ENCODE measurements around the gene SLC49A3.

SLC49A3 gene

GRCh38 chr4:720111-720860, 31.3 kb upstream of the SLC49A3 start:
- no peak for DNase-seq (ENCODE audit: insufficient read length)
- no peak for FAIRE-seq
- TF ChIP-seq TAF1 (IDR thresholded peaks at IDR 0.05; ENCODE audit: borderline replicate concordance, low read depth, low read length) (no peak), POLR2A (IDR thresholded peaks at IDR 0.05; ENCODE audit: low read depth, low read length) (no peak), POLR2AphosphoS5 (IDR thresholded peaks at IDR 0.05; ENCODE audit: low read depth, low read length) (no peak)

- DNase-seq (ENCODE audit: insufficient read length) (no peak), FAIRE-seq (no peak)
- TF ChIP-seq POLR2AphosphoS5 (IDR thresholded peaks at IDR 0.05; ENCODE audit: low read depth, low read length), result no peak
- no peak for TF ChIP-seq TAF1 (IDR thresholded peaks at IDR 0.05; ENCODE audit: borderline replicate concordance, low read depth, low read length)
- TF ChIP-seq POLR2A (IDR thresholded peaks at IDR 0.05; ENCODE audit: low read depth, low read length), result no peak
Measured at GRCh38 chr4:718460-718859, 29.5 kb upstream of the SLC49A3 start.

GRCh38 chr4:717601-718320, 28.8 kb upstream of the SLC49A3 start:
- DNase-seq (ENCODE audit: insufficient read length) (no peak), FAIRE-seq (no peak)
- TF ChIP-seq TAF1 (IDR thresholded peaks at IDR 0.05; ENCODE audit: borderline replicate concordance, low read depth, low read length), result no peak
- TF ChIP-seq POLR2A (IDR thresholded peaks at IDR 0.05; ENCODE audit: low read depth, low read length), result no peak
- no peak for TF ChIP-seq POLR2AphosphoS5 (IDR thresholded peaks at IDR 0.05; ENCODE audit: low read depth, low read length)

GRCh38 chr4:714087-714486, 25.1 kb upstream of the SLC49A3 start:
- TF ChIP-seq TAF1 (IDR thresholded peaks at IDR 0.05; ENCODE audit: borderline replicate concordance, low read depth, low read length), result no peak
- TF ChIP-seq POLR2AphosphoS5 (IDR thresholded peaks at IDR 0.05; ENCODE audit: low read depth, low read length), result no peak
- no peak for TF ChIP-seq POLR2A (IDR thresholded peaks at IDR 0.05; ENCODE audit: low read depth, low read length)
- FAIRE-seq (no peak), DNase-seq (ENCODE audit: insufficient read length) (no peak)

GRCh38 chr4:712916-713632, 24.1 kb upstream of the SLC49A3 start:
- no peak for TF ChIP-seq TAF1 (IDR thresholded peaks at IDR 0.05; ENCODE audit: borderline replicate concordance, low read depth, low read length)
- TF ChIP-seq POLR2AphosphoS5 (IDR thresholded peaks at IDR 0.05; ENCODE audit: low read depth, low read length), result no peak
- TF ChIP-seq POLR2A (IDR thresholded peaks at IDR 0.05; ENCODE audit: low read depth, low read length), result no peak
- no peak for DNase-seq (ENCODE audit: insufficient read length)
- no peak for FAIRE-seq

- TF ChIP-seq POLR2A (IDR thresholded peaks at IDR 0.05; ENCODE audit: low read depth, low read length), result no peak
- no peak for TF ChIP-seq POLR2AphosphoS5 (IDR thresholded peaks at IDR 0.05; ENCODE audit: low read depth, low read length)
- FAIRE-seq (no peak), DNase-seq (ENCODE audit: insufficient read length) (no peak)
Measured at GRCh38 chr4:712093-712492, 23.1 kb upstream of the SLC49A3 start.

- DNase-seq (ENCODE audit: insufficient read length) (no peak), FAIRE-seq (no peak)
Measured at GRCh38 chr4:710916-711315, 22.0 kb upstream of the SLC49A3 start.

GRCh38 chr4:710116-710515, 21.2 kb upstream of the SLC49A3 start:
- no peak for TF ChIP-seq POLR2AphosphoS5 (IDR thresholded peaks at IDR 0.05; ENCODE audit: low read depth, low read length)
- FAIRE-seq (no peak), DNase-seq (ENCODE audit: insufficient read length) (no peak)

More at GRCh38 chr4:710916-711315, 22.0 kb upstream of the SLC49A3 start:
- TF ChIP-seq TAF1 (IDR thresholded peaks at IDR 0.05; ENCODE audit: borderline replicate concordance, low read depth, low read length) (no peak), POLR2AphosphoS5 (IDR thresholded peaks at IDR 0.05; ENCODE audit: low read depth, low read length) (no peak), POLR2A (IDR thresholded peaks at IDR 0.05; ENCODE audit: low read depth, low read length) (no peak)

GRCh38 chr4:709348-709747, 20.4 kb upstream of the SLC49A3 start:
- TF ChIP-seq TAF1 (IDR thresholded peaks at IDR 0.05; ENCODE audit: borderline replicate concordance, low read depth, low read length) (no peak), POLR2AphosphoS5 (IDR thresholded peaks at IDR 0.05; ENCODE audit: low read depth, low read length) (no peak), POLR2A (IDR thresholded peaks at IDR 0.05; ENCODE audit: low read depth, low read length) (no peak)
- DNase-seq (ENCODE audit: insufficient read length), result no peak
- FAIRE-seq, result no peak

- TF ChIP-seq POLR2A (IDR thresholded peaks at IDR 0.05; ENCODE audit: low read depth, low read length), result no peak
- no peak for TF ChIP-seq TAF1 (IDR thresholded peaks at IDR 0.05; ENCODE audit: borderline replicate concordance, low read depth, low read length)
- no peak for TF ChIP-seq POLR2AphosphoS5 (IDR thresholded peaks at IDR 0.05; ENCODE audit: low read depth, low read length)
- no peak for DNase-seq (ENCODE audit: insufficient read length)
- no peak for FAIRE-seq
Measured at GRCh38 chr4:708631-708933, 19.6 kb upstream of the SLC49A3 start.

- FAIRE-seq (no peak), DNase-seq (ENCODE audit: insufficient read length) (no peak)
- TF ChIP-seq POLR2AphosphoS5 (IDR thresholded peaks at IDR 0.05; ENCODE audit: low read depth, low read length) (no peak), TAF1 (IDR thresholded peaks at IDR 0.05; ENCODE audit: borderline replicate concordance, low read depth, low read length) (no peak), POLR2A (IDR thresholded peaks at IDR 0.05; ENCODE audit: low read depth, low read length) (no peak)
Measured at GRCh38 chr4:707929-708630, 19.1 kb upstream of the SLC49A3 start.
